Endothelial cell (in vitro differentiated cells): Measurements from ENCODE around the gene VAMP1. TPM values are rescaled to one million over a fixed set of nuclear protein-coding genes. Genes with fewer than 3 reads are reported as not detected.
"Not testable (repeated sequence)": the region's sequence is repeated elsewhere in the genome, so short reads cannot be mapped to it uniquely, and the experiment has no call there.

Experiments used
- DNase-seq: peaks from one replicate; pipeline ENCODE4 v3.0.0; 2021; ENCODE audit warnings: low spot score
- H3K27ac Mint-ChIP-seq: one replicate; pipeline ENCODE4 v1.8.0; 2021; ENCODE audit warnings: mixed read lengths, inconsistent platforms; ENCODE audit not compliant: unreplicated experiment
- H3K27me3 Mint-ChIP-seq: one replicate; pipeline ENCODE4 v1.8.0; 2021; ENCODE audit warnings: mild to moderate bottlenecking, moderate library complexity, mixed read lengths, inconsistent platforms; ENCODE audit not compliant: unreplicated experiment
- H3K36me3 Mint-ChIP-seq: one replicate; pipeline ENCODE4 v1.8.0; 2021; ENCODE audit warnings: mild to moderate bottlenecking, low read depth, mixed read lengths, inconsistent platforms; ENCODE audit not compliant: unreplicated experiment
- H3K4me1 Mint-ChIP-seq: one replicate; pipeline ENCODE4 v1.8.0; 2021; ENCODE audit warnings: mild to moderate bottlenecking, mixed read lengths, inconsistent platforms; ENCODE audit not compliant: unreplicated experiment
- H3K4me3 Mint-ChIP-seq: one replicate; pipeline ENCODE4 v1.8.0; 2021; ENCODE audit warnings: mild to moderate bottlenecking, mixed read lengths, inconsistent platforms; ENCODE audit not compliant: unreplicated experiment
- H3K9me3 Mint-ChIP-seq: one replicate; pipeline ENCODE4 v1.8.0; 2021; ENCODE audit warnings: mixed read lengths, inconsistent platforms; ENCODE audit not compliant: unreplicated experiment
- CTCF ChIP-seq: fragments of 200-600 bp; sonication (generic); IDR thresholded peaks from one replicate; pipeline ENCODE4 v1.5.0; 2021; ENCODE audit warnings: antibody characterized with exemption; ENCODE audit not compliant: unreplicated experiment
- total RNA-seq: library from RNA; stranded (reverse); fragmentation: NEBNext Ultra II Directional; extraction: Animal tissue kit (Norgen Biotek cat#: 25700); gene quantifications from one replicate; pipeline ENCODE4 v1.2.1, GENCODE V29; 2021; ENCODE audit not compliant: unreplicated experiment

VAMP1 gene
- total RNA-seq, 1 donor from 2014 or later = 5.5 TPM

- no peak for TF ChIP-seq CTCF
- peaks cover 13% of the 10 kb centered on the region for H3K4me1 Mint-ChIP-seq
- peaks cover 3% of the 10 kb centered on the region for H3K27me3 Mint-ChIP-seq
- DNase-seq = no peak
- no peaks in the 10 kb centered on the region for H3K9me3 Mint-ChIP-seq
- no peak overlapping the region for H3K4me3 Mint-ChIP-seq
- no peak overlapping the region for H3K27ac Mint-ChIP-seq
- peaks cover 15% of the 10 kb centered on the region for H3K36me3 Mint-ChIP-seq
Observed at GRCh38 chr12:6469092-6469491, 1.4 kb downstream of the VAMP1 start.

DNA sequence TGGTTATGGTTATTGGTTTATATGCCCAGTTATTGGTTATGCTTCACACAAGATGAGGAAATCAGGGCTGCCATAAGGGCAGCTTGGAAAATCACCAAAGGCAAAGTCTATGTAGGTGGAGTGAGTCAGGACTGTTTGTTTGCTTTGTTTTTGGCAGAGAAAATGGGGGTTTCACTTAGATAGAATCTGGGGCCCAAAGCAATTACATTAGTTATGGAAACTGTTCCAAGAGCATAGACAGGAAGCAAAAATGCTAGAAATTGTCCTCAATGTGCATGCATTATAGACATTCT, 2.2 kb downstream of the VAMP1 start:
- Mint-ChIP-seq H3K27ac (no peak overlapping the region), H3K4me3 (no peak overlapping the region), H3K4me1 (peaks cover 19% of the 10 kb centered on the region), H3K36me3 (peaks cover 15% of the 10 kb centered on the region), H3K27me3 (peaks cover 3% of the 10 kb centered on the region), H3K9me3 (no peaks in the 10 kb centered on the region)
- TF ChIP-seq CTCF = no peak
- DNase-seq = no peak

DNA sequence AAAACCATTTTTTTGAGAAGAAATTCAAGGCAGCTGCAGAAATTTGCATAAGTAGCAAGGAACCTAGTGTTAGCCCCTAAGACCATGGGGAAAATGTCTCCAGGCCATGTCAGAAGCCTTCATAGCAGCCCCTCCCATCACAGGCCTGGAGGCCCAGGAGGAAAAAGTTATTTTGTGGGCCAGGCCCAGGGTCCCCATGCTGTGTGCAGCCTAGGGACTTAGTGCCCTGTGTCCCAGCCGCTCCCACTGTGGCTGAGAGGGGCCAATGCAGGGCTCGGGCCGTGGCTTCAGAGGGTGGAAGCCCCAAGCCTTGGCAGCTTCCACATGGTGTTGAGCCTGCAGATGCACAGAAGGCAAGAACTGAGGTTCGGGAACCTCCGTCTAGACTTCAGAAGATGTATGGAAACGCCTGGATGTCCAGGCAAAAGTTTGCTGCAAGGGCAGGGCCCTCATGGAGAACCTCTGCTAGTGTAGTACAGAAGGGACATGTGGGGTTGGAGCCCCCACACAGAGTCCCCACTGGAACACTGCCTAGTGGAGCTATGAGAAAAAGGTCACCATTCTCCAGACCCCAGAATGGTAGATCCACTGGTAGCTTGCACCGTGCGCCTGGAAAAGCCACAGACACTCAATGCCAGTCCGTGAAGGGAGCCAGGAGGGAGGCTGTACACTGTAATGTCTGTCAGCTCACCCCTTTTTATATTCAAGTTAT, 2.8 kb downstream of the VAMP1 start:
- not testable (repeated sequence) for H3K4me3 Mint-ChIP-seq

DNA sequence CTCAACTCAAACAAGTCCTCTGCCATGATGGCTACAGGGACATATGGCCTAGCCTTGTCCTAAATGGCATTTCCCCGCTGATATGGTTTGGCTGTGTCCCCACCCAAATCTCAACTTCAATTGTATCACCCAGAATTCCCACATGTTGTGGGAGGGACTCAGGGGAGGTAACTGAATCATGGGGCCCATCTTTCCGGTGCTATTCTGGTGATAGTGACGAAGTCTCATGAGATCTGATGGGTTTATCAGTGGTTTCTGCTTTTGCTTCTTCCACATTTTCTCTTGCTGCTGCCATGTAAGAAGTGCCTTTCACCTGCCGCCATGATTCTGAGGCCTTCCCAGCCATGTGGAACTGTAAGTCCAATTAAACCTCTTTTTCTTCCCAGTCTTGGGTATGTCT, 3.7 kb downstream of the VAMP1 start:
- H3K36me3 Mint-ChIP-seq = peaks cover 22% of the 10 kb centered on the region
- not testable (repeated sequence) for H3K27me3 Mint-ChIP-seq, DNase-seq, H3K9me3 Mint-ChIP-seq, H3K27ac Mint-ChIP-seq
- peaks cover 34% of the 10 kb centered on the region for H3K4me1 Mint-ChIP-seq
- H3K4me3 Mint-ChIP-seq = peak overlapping the region; percentile 6

More for the DNA sequence above, 2.8 kb downstream of the VAMP1 start:
- not testable (repeated sequence) for H3K27me3 Mint-ChIP-seq, H3K9me3 Mint-ChIP-seq, H3K27ac Mint-ChIP-seq, DNase-seq
- Mint-ChIP-seq H3K36me3 (peaks cover 15% of the 10 kb centered on the region), H3K4me1 (peaks cover 24% of the 10 kb centered on the region)

DNA sequence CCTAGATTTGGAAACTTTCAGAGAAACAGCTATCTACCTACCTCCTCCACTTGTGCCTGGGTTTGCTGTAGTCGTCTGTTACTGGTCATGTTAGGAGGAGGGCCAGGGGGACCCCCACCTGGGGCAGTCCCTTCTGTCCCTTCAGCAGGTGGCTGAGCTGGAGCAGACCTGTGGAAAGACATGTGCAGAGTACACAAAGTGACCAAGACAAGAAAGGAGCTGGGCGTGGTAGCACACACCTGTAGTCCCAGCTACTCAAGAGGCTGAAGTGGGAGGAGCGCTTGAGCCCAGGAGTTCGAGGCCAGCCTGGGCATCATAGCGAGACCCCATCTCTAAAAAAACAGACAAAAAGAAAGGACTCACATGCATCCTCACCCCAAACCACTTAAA, 4.3 kb downstream of the VAMP1 start:
- H3K36me3 Mint-ChIP-seq = peaks cover 22% of the 10 kb centered on the region
- no peak for TF ChIP-seq CTCF
- peaks cover 12% of the 10 kb centered on the region for H3K27me3 Mint-ChIP-seq
- no peaks in the 10 kb centered on the region for H3K9me3 Mint-ChIP-seq
- H3K27ac Mint-ChIP-seq = no peak overlapping the region
- no peak for DNase-seq
- H3K4me3 Mint-ChIP-seq = no peak overlapping the region
- peaks cover 36% of the 10 kb centered on the region for H3K4me1 Mint-ChIP-seq

GRCh38 chr12:6465467-6466183, 4.9 kb downstream of the VAMP1 start:
- DNase-seq = peak; percentile 70
- peak; percentile 82 for TF ChIP-seq CTCF
- Mint-ChIP-seq H3K4me3 (no peak overlapping the region), H3K36me3 (peaks cover 22% of the 10 kb centered on the region), H3K9me3 (no peaks in the 10 kb centered on the region), H3K4me1 (peaks cover 39% of the 10 kb centered on the region), H3K27ac (no peak overlapping the region), H3K27me3 (peaks cover 9% of the 10 kb centered on the region)
